CD14-positive monocyte (primary cell): ENCODE data around the gene AADACL4. TPM values are rescaled to one million over a fixed set of nuclear protein-coding genes. Genes with fewer than 3 reads are reported as not detected.

Source experiments
- DNase-seq, 3 donors: peaks; one replicate each; pipeline ENCODE4 v3.0.0-alpha.2; 2011 to 2022
- H2AFZ ChIP-seq: 2 replicates; pipeline ENCODE4 v1.6.0; 2012; ENCODE audit warnings: mild to moderate bottlenecking, low read depth, low read length, inconsistent platforms; ENCODE audit not compliant: insufficient read depth, poor library complexity, severe bottlenecking
- H3K27ac ChIP-seq, 2 donors: 1 replicate in 1 of 2; 2 replicates in 1 of 2; pipeline ENCODE4 v1.5.1; 2012 to 2013; ENCODE audit warnings: low read length in 2 of 2, control low read depth in 1 of 2, inconsistent platforms in 1 of 2, low read depth in 1 of 2, mild to moderate bottlenecking in 1 of 2
- H3K27me3 ChIP-seq, 2 donors: one replicate each; pipeline versions ENCODE4 v1.6.0 to v1.6.1; 2011 to 2013; ENCODE audit warnings: low read length in 2 of 2; ENCODE audit not compliant: control insufficient read depth in 2 of 2, insufficient read depth in 2 of 2
- H3K36me3 ChIP-seq, 2 donors: replicated peaks in 1 of 2; 1 replicate in 1 of 2; 2 replicates in 1 of 2; pipeline versions ENCODE4 v1.5.1 to v1.6.1; 2012 to 2013; ENCODE audit warnings: low read length in 2 of 2, control low read depth in 1 of 2, inconsistent platforms in 1 of 2, mild to moderate bottlenecking in 1 of 2; ENCODE audit not compliant: insufficient read depth in 2 of 2, control insufficient read depth in 1 of 2
- H3K4me1 ChIP-seq, 2 donors: 1 replicate in 1 of 2; 2 replicates in 1 of 2; pipeline versions ENCODE4 v1.5.1 to v1.6.1; 2012 to 2013; ENCODE audit warnings: low read length in 2 of 2, control low read depth in 1 of 2, inconsistent platforms in 1 of 2, mild to moderate bottlenecking in 1 of 2, moderate library complexity in 1 of 2; ENCODE audit not compliant: insufficient read depth in 2 of 2, control insufficient read depth in 1 of 2
- H3K4me2 ChIP-seq: replicated peaks from 2 replicates; pipeline ENCODE3; 2012; ENCODE audit warnings: low read length, moderate library complexity, mild to moderate bottlenecking; ENCODE audit not compliant: poor library complexity, severe bottlenecking; ENCODE audit errors: extremely low read depth
- H3K4me3 ChIP-seq, 3 experiments: fragments of 200-600 bp in 1 of 3; sonication (generic) in 1 of 3; replicated peaks in 1 of 3; 1 replicate in 2 of 3; 2 replicates in 1 of 3; pipeline ENCODE4 v1.5.1; 2011 to 2013; ENCODE audit warnings: low read length in 3 of 3, mild to moderate bottlenecking in 3 of 3, control low read depth in 2 of 3, low read depth in 2 of 3, inconsistent platforms in 1 of 3, moderate library complexity in 1 of 3
- H3K79me2 ChIP-seq: 2 replicates; pipeline ENCODE4 v1.6.0; 2012; ENCODE audit warnings: mild to moderate bottlenecking, control low read depth, inconsistent platforms, low read length, moderate library complexity; ENCODE audit not compliant: insufficient read depth
- H3K9ac ChIP-seq: 2 replicates; pipeline ENCODE4 v1.6.0; 2017; ENCODE audit warnings: low read length, mild to moderate bottlenecking; ENCODE audit not compliant: insufficient read depth, poor library complexity, severe bottlenecking
- H3K9me3 ChIP-seq, 2 donors: replicated peaks in 1 of 2; 1 replicate in 1 of 2; 2 replicates in 1 of 2; pipeline versions ENCODE4 v1.5.1 to v1.6.1; 2012 to 2013; ENCODE audit warnings: low read length in 2 of 2, control low read depth in 1 of 2; ENCODE audit not compliant: control insufficient read depth in 1 of 2, insufficient read depth in 1 of 2
- H4K20me1 ChIP-seq: 2 replicates; pipeline ENCODE4 v1.6.0; 2012; ENCODE audit warnings: mild to moderate bottlenecking, low read length, control low read depth, moderate library complexity; ENCODE audit not compliant: insufficient read depth
- H3K27ac Mint-ChIP-seq, 7 donors: one replicate each; pipeline ENCODE4 v1.8.0; 2020; ENCODE audit warnings: mild to moderate bottlenecking in 7 of 7, mixed read lengths in 7 of 7, moderate library complexity in 6 of 7, inconsistent platforms in 2 of 7
- H3K27me3 Mint-ChIP-seq, 3 donors: one replicate each; pipeline ENCODE4 v1.8.0; 2021 to 2022; ENCODE audit warnings: low read depth in 3 of 3, mild to moderate bottlenecking in 3 of 3, mixed read lengths in 3 of 3, moderate library complexity in 3 of 3, inconsistent platforms in 1 of 3
- H3K36me3 Mint-ChIP-seq, 2 donors: one replicate each; pipeline ENCODE4 v1.8.0; 2020; ENCODE audit warnings: mixed read lengths in 2 of 2, inconsistent platforms in 1 of 2, mild to moderate bottlenecking in 1 of 2
- H3K4me1 Mint-ChIP-seq: one replicate; pipeline ENCODE4 v1.8.0; 2020; ENCODE audit warnings: mild to moderate bottlenecking, mixed read lengths
- H3K4me3 Mint-ChIP-seq, 2 donors: one replicate each; pipeline ENCODE4 v1.8.0; 2020; ENCODE audit warnings: mild to moderate bottlenecking in 2 of 2, mixed read lengths in 2 of 2, moderate library complexity in 1 of 2
- H3K9me3 Mint-ChIP-seq, 7 donors: one replicate each; pipeline ENCODE4 v1.8.0; 2020 to 2022; ENCODE audit warnings: mixed read lengths in 7 of 7, mild to moderate bottlenecking in 6 of 7, moderate library complexity in 6 of 7, inconsistent platforms in 2 of 7
- WGBS: methylation state at CpG from one replicate; pipeline ENCODE4 v1.1.5; 2013; ENCODE audit warnings: missing lambda C conversion rate; ENCODE audit not compliant: insufficient coverage; 5-methylcytosine and 5-hydroxymethylcytosine counted together
- intact Hi-C, 2 donors: fragments of 100-400 bp; cut with micrococcal nuclease; formaldehyde crosslinking; loops; one replicate each; pipeline versions ENCODE4 v1.15.0 to v1.15.1; 2023
- polyA plus RNA-seq, 3 donors: library from polyadenylated mRNA; depleted of rRNA in 1 of 3; unstranded in 2 of 3; stranded (reverse) in 1 of 3; fragments of 300-500 nt in 2 of 3; fragments of >200 nt in 1 of 3; fragmentation: Illumina TruSeq in 2 of 3; gene quantifications; 1 replicate in 2 of 3; 2 replicates in 1 of 3; pipeline ENCODE4 v1.2.3, GENCODE V29; 2012 to 2021
- TF ChIP-seq, protein P1 (sequence below): fragments of 200-600 bp; IDR thresholded peaks from one replicate; pipeline ENCODE4 v1.8.0; 2022; ENCODE audit warnings: antibody characterized with exemption, mild to moderate bottlenecking

Gene AADACL4
- polyA plus RNA-seq, 3 donors: not detected

DNA sequence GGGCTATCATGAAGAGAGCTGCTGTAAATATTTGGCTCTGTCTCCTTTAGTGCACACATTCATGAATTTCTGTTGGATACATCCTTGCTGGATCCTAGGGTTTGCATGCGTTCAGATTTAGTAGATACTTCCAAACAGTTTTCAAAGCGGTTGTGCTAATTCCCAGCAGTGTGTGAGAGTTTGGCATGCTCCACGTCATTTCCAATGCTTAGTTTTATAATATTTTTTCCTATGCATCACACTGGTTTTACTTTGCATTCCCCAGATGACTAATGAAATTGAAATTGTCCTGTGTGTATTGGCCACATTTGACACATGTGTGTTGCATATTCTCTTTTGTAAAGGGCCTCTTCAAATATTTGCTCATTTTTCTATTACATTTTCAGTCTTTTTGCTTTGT is 53.5 kb downstream of the AADACL4 start:
- Mint-ChIP-seq H3K27ac (no peak overlapping the region), H3K4me1 (no peaks in the 10 kb centered on the region), H3K4me3 (no peak overlapping the region), H3K36me3 (no peaks in the 10 kb centered on the region), H3K27me3 (peaks cover under 1 to 13% (median 3%) of the 10 kb centered on the region in 3 donors), H3K9me3 (peaks cover 2 to 14% (median 7%) of the 10 kb centered on the region in 7 donors)
- Histone ChIP-seq H3K27ac (no peak overlapping the region), H3K4me3 (no peak overlapping the region), H3K4me1 (no peaks in the 10 kb centered on the region), H2AFZ (no peak overlapping the region), H3K9me3 (peaks cover 0 to under 1% of the 10 kb centered on the region in 2 donors), H3K27me3 (peaks cover 0 to 5% of the 10 kb centered on the region in 2 donors), H3K4me2 (no peak overlapping the region), H4K20me1 (no peaks in the 10 kb centered on the region), H3K36me3 (no peaks in the 10 kb centered on the region), H3K79me2 (no peaks in the 10 kb centered on the region), H3K9ac (no peak overlapping the region)
- no peak for DNase-seq
- 100% methylated on average over 3 of the region's 3 CpGs for WGBS
- TF ChIP-seq, protein P1, sequence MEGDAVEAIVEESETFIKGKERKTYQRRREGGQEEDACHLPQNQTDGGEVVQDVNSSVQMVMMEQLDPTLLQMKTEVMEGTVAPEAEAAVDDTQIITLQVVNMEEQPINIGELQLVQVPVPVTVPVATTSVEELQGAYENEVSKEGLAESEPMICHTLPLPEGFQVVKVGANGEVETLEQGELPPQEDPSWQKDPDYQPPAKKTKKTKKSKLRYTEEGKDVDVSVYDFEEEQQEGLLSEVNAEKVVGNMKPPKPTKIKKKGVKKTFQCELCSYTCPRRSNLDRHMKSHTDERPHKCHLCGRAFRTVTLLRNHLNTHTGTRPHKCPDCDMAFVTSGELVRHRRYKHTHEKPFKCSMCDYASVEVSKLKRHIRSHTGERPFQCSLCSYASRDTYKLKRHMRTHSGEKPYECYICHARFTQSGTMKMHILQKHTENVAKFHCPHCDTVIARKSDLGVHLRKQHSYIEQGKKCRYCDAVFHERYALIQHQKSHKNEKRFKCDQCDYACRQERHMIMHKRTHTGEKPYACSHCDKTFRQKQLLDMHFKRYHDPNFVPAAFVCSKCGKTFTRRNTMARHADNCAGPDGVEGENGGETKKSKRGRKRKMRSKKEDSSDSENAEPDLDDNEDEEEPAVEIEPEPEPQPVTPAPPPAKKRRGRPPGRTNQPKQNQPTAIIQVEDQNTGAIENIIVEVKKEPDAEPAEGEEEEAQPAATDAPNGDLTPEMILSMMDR: no peak
- intact Hi-C loops: no loop called here

DNA sequence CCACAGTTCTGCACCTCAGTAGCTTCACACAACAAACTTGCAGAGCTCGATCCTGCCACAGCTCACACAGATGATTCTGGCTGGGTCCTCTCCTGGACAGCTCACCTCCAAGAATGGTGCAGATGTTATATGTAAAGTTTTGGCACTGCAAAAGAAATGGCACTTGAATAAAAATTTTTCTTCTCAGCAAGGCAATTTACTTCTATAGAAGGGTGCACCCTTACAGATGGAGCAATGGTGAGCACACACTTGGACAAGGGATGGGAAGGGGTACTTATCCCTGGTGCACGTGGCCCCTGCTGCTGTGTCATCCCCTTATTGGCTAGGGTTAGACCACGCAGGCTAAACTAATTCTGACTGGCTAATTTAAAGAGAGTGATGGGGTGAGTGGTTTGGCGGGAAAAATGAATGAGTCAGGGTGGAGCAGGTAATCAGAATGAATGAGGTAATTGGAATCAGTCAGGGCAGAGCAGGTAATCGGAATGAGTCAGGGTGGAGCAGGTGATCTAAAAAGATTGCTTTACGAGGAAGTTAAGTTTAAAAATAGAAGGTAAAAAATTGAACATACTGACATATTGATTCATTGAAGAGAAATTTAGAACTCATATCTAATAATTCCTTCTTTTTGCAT is 60.1 kb downstream of the AADACL4 start:
- Histone ChIP-seq H3K79me2 (no peaks in the 10 kb centered on the region), H3K4me3 (no peak overlapping the region), H3K27me3 (peaks cover 0 to 3% of the 10 kb centered on the region in 2 donors), H3K9ac (no peak overlapping the region), H3K27ac (no peak overlapping the region), H3K36me3 (no peaks in the 10 kb centered on the region), H3K4me2 (no peak overlapping the region), H2AFZ (no peak overlapping the region), H3K9me3 (peaks cover 7 to 13% of the 10 kb centered on the region in 2 donors), H3K4me1 (no peaks in the 10 kb centered on the region), H4K20me1 (no peaks in the 10 kb centered on the region)
- intact Hi-C loops: no loop called here
- TF ChIP-seq, protein P1: no peak
- Mint-ChIP-seq H3K27me3 (peaks cover 0 to 12% (median 2%) of the 10 kb centered on the region in 3 donors), H3K27ac (no peak overlapping the region), H3K36me3 (no peaks in the 10 kb centered on the region), H3K9me3 (peaks cover 11 to 35% (median 24%) of the 10 kb centered on the region in 7 donors), H3K4me1 (peaks cover under 1% of the 10 kb centered on the region), H3K4me3 (no peak overlapping the region)
- WGBS: 75% methylated on average over 2 of the region's 6 CpGs
- no peak for DNase-seq
